B cell (primary cell): Measurements from ENCODE around the gene BRWD1. TPM values are rescaled to one million over a fixed set of nuclear protein-coding genes. Genes with fewer than 3 reads are reported as not detected.
A peak's percentile ranks its signal among the peaks of the same experiment; 100 is the strongest.

Experiments
- ATAC-seq: fragments of 200-7000 bp; cut with Tn5 transposase; one replicate; pipeline ENCODE4 v1.10.0; 2021; ENCODE audit warnings: low read depth, mild to moderate bottlenecking, moderate number of reproducible peaks, moderate library complexity
- CTCF ChIA-PET: fragments of 350-600 bp; sonication (Branson Sonifier 250); formaldehyde crosslinking; loops from one replicate; lab custom pipeline; 2021; ENCODE audit warnings: antibody characterized with exemption, inconsistent platforms; lab: Charles Lee
- POLR2A ChIA-PET: fragments of 350-600 bp; sonication (Branson Sonifier 250); formaldehyde crosslinking; loops from one replicate; lab custom pipeline; 2021; ENCODE audit warnings: antibody characterized with exemption; lab: Charles Lee
- DNase-seq: peaks from one replicate; pipeline ENCODE4 v3.0.0; 2013
- H2AFZ ChIP-seq: 2 replicates; pipeline ENCODE4 v1.6.1; 2012; ENCODE audit warnings: mild to moderate bottlenecking, low read depth, low read length; ENCODE audit not compliant: insufficient read depth, poor library complexity, severe bottlenecking
- H3K27ac ChIP-seq, 2 donors: 1 replicate in 1 of 2; 2 replicates in 1 of 2; pipeline ENCODE4 v1.5.1; 2012 to 2013; ENCODE audit warnings: low read length in 2 of 2, mild to moderate bottlenecking in 2 of 2, moderate library complexity in 1 of 2
- H3K27me3 ChIP-seq, 4 experiments: fragments of 200-600 bp in 1 of 4; sonication (generic) in 1 of 4; replicated peaks in 1 of 4; 1 replicate in 2 of 4; 2 replicates in 2 of 4; pipeline versions ENCODE4 v1.6.1 to v1.7.0; 2013 to 2016; ENCODE audit warnings: low read length in 3 of 4, mild to moderate bottlenecking in 2 of 4, mixed read lengths in 1 of 4, moderate library complexity in 1 of 4; ENCODE audit not compliant: insufficient read depth in 4 of 4, control insufficient read depth in 3 of 4; ENCODE audit errors: control extremely low read depth in 1 of 4
- H3K36me3 ChIP-seq, 2 experiments: replicated peaks in 1 of 2; 1 replicate in 1 of 2; 2 replicates in 1 of 2; pipeline versions ENCODE4 v1.6.1 to v1.7.1; 2013; ENCODE audit warnings: low read length in 1 of 2; ENCODE audit not compliant: insufficient read depth in 2 of 2, control insufficient read depth in 1 of 2; ENCODE audit errors: control extremely low read depth in 1 of 2, extremely low read depth in 1 of 2
- H3K4me1 ChIP-seq, 2 donors: fragments of 200-600 bp in 1 of 2; sonication (generic) in 1 of 2; 1 replicate in 1 of 2; 2 replicates in 1 of 2; pipeline versions ENCODE4 v1.5.1 to v1.6.1; 2013 to 2017; ENCODE audit warnings: low read length in 2 of 2; ENCODE audit not compliant: control insufficient read depth in 2 of 2, insufficient read depth in 2 of 2
- H3K4me2 ChIP-seq: replicated peaks from 2 replicates; pipeline ENCODE3; 2012; ENCODE audit warnings: mild to moderate bottlenecking, low read depth, low read length; ENCODE audit not compliant: poor library complexity, severe bottlenecking
- H3K4me3 ChIP-seq, 5 experiments: fragments of 200-600 bp in 1 of 5; sonication (generic) in 1 of 5; 1 replicate in 3 of 5; 2 replicates in 2 of 5; pipeline versions ENCODE4 v1.5.1 to v1.7.0; 2011 to 2016; ENCODE audit warnings: low read length in 4 of 5, mild to moderate bottlenecking in 4 of 5, low read depth in 2 of 5, control low read depth in 1 of 5, moderate library complexity in 1 of 5; ENCODE audit not compliant: insufficient read depth in 1 of 5; ENCODE audit errors: control extremely low read depth in 1 of 5, extremely low read depth in 1 of 5
- H3K79me2 ChIP-seq: fragments of 200-600 bp; sonication (generic); one replicate; pipeline ENCODE4 v1.6.0; 2016; ENCODE audit warnings: low read length; ENCODE audit not compliant: control insufficient read depth, insufficient read depth
- H3K9ac ChIP-seq: fragments of 200-600 bp; sonication (generic); 2 replicates; pipeline ENCODE4 v1.6.1; 2017; ENCODE audit warnings: mild to moderate bottlenecking, low read length, moderate library complexity
- H3K9me3 ChIP-seq, 3 donors: one replicate each; pipeline versions ENCODE4 v1.6.1 to v1.7.1; 2013; ENCODE audit warnings: low read length in 2 of 3; ENCODE audit not compliant: control insufficient read depth in 2 of 3, insufficient read depth in 1 of 3; ENCODE audit errors: control extremely low read depth in 1 of 3
- H4K20me1 ChIP-seq: 2 replicates; pipeline ENCODE4 v1.6.0; 2012; ENCODE audit warnings: mild to moderate bottlenecking, low read length; ENCODE audit not compliant: insufficient read depth, control insufficient read depth, poor library complexity, severe bottlenecking
- H3K27ac Mint-ChIP-seq: one replicate; pipeline ENCODE4 v1.8.0; 2021; ENCODE audit warnings: mixed read lengths
- H3K27me3 Mint-ChIP-seq: one replicate; pipeline ENCODE4 v1.8.0; 2021; ENCODE audit warnings: mixed read lengths
- H3K4me1 Mint-ChIP-seq: one replicate; pipeline ENCODE4 v1.8.0; 2021; ENCODE audit warnings: mixed read lengths
- H3K4me3 Mint-ChIP-seq: one replicate; pipeline ENCODE4 v1.8.0; 2021; ENCODE audit warnings: mixed read lengths
- H3K9me3 Mint-ChIP-seq: one replicate; pipeline ENCODE4 v1.8.0; 2022; ENCODE audit warnings: mixed read lengths; ENCODE audit not compliant: insufficient read depth
- CTCF ChIP-seq: fragments of 200-600 bp; IDR thresholded peaks from one replicate; pipeline ENCODE4 v1.8.0; 2022; ENCODE audit warnings: antibody characterized with exemption, mild to moderate bottlenecking
- EZH2 ChIP-seq: IDR thresholded peaks from 2 replicates; pipeline ENCODE4 v1.6.1; 2012; ENCODE audit warnings: borderline replicate concordance, low read depth, mild to moderate bottlenecking, moderate library complexity, low read length; ENCODE audit not compliant: insufficient read depth, poor library complexity, severe bottlenecking
- WGBS: methylation state at CpG from one replicate; pipeline ENCODE4 v1.1.5; 2013; ENCODE audit warnings: missing lambda C conversion rate; ENCODE audit not compliant: insufficient coverage; 5-methylcytosine and 5-hydroxymethylcytosine counted together
- intact Hi-C: fragments of 100-400 bp; cut with micrococcal nuclease; formaldehyde crosslinking; loops from one replicate; pipeline ENCODE4 v1.10.0; 2022
- polyA plus RNA-seq: library from polyadenylated mRNA; depleted of rRNA; stranded (reverse); fragments of >200 nt; gene quantifications from 2 replicates; pipeline ENCODE4 v1.2.3, GENCODE V29; 2012
- total RNA-seq, 2 donors: library from RNA; stranded (reverse); fragments of 120-200 nt in 1 of 2; gene quantifications; 1 replicate in 1 of 2; 2 replicates in 1 of 2; pipeline versions ENCODE4 v1.2.3 to v1.2.4, GENCODE V29; 2013 to 2022

BRWD1 gene
- total and polyA plus RNA-seq, 2 donors (not counting 1 experiment from before 2014, with no cell fraction given): 9.4 to 93.9 TPM

DNA sequence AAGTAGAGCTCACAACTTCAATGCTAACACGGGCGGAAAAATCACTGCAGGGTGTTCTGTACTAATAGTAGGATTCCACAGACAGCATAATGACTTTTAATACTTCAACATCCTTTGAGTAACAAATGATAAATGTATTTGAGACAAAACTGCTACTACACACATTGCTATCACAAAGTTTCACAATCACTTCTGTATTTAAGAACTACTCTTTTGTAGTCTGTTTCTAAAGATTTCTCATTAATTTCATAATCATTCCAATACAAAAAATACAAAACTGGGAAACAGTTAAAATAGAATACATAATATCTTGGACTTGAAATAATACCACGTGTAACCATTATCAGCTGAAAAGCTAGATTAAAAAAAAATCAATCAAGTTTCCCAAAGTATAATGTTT is 32.8 kb upstream of the BRWD1 start:
- no peaks in the 10 kb centered on the region for H3K9me3 ChIP-seq
- H3K27ac Mint-ChIP-seq: no peak overlapping the region

GRCh38 chr21:39345440-39345839 is 32.0 kb upstream of the BRWD1 start:
- H3K9me3 ChIP-seq: no peaks in the 10 kb centered on the region
- H3K79me2 ChIP-seq: peaks cover 27% of the 10 kb centered on the region
- no peaks in the 10 kb centered on the region for H3K27me3 Mint-ChIP-seq
- ChIA-PET POLR2A (interaction anchor here (0.6 kb wide), 1 partner anchor 74 kb away, joined by 3 read pairs; no protein-coding TSS in a partner anchor), CTCF (no interaction called here)
- no peak overlapping the region for H3K27ac Mint-ChIP-seq
- no peak for TF ChIP-seq EZH2
- no peak for TF ChIP-seq CTCF
- intact Hi-C loops: no loop called here
- H3K9ac ChIP-seq: no peak overlapping the region
- peak overlapping the region in 1 of 2 donors; percentile 35 for H3K27ac ChIP-seq
- H3K4me3 Mint-ChIP-seq: no peak overlapping the region
- DNase-seq: no peak
- H4K20me1 ChIP-seq: peaks cover 25% of the 10 kb centered on the region
- no peaks in the 10 kb centered on the region for H3K9me3 Mint-ChIP-seq
- no peaks in the 10 kb centered on the region for H3K27me3 ChIP-seq
- no peak overlapping the region for H2AFZ ChIP-seq
- no peak overlapping the region for H3K4me3 ChIP-seq
- 97% methylated on average over 6 of the region's 6 CpGs for WGBS
- H3K4me2 ChIP-seq: no peak overlapping the region
- H3K4me1 Mint-ChIP-seq: peaks cover 32% of the 10 kb centered on the region
- H3K36me3 ChIP-seq: peaks cover 0 to 47% of the 10 kb centered on the region in 2 experiments
- peaks cover 18 to 24% of the 10 kb centered on the region in 2 donors for H3K4me1 ChIP-seq
- ATAC-seq: no peak

More for the DNA sequence above, 32.8 kb upstream of the BRWD1 start:
- Histone ChIP-seq H3K4me2 (no peak overlapping the region), H3K79me2 (peaks cover 27% of the 10 kb centered on the region), H3K27ac (no peak overlapping the region), H3K27me3 (no peaks in the 10 kb centered on the region), H3K36me3 (peaks cover 0 to 44% of the 10 kb centered on the region in 2 experiments), H3K9ac (no peak overlapping the region), H4K20me1 (peaks cover 25% of the 10 kb centered on the region), H3K4me1 (peaks cover 18 to 25% of the 10 kb centered on the region in 2 donors), H2AFZ (no peak overlapping the region), H3K4me3 (no peak overlapping the region)
- ChIA-PET POLR2A (no interaction called here), CTCF (interaction anchor here (1.6 to 1.8 kb wide), 3 partner anchors 31 to 42 kb away, joined by 4 to 7 read pairs (median 5); no protein-coding TSS in a partner anchor)
- Mint-ChIP-seq H3K9me3 (no peaks in the 10 kb centered on the region), H3K4me1 (peaks cover 32% of the 10 kb centered on the region), H3K27me3 (no peaks in the 10 kb centered on the region), H3K4me3 (peak overlapping the region; percentile 76)
- ATAC-seq (no peak), DNase-seq (no peak)
- TF ChIP-seq EZH2 (no peak), CTCF (no peak)
- intact Hi-C loops: no loop called here
- WGBS: no CpG with 5 or more reads among the region's 3 CpGs
